ENCODE results near the gene MYO15A.

- TF ChIP-seq CTCF (conservative IDR thresholded peaks at IDR 0.05; ENCODE audit: low read depth in 2 of 2) (no peak), CREB1 (CRISPR knock-in tag; IDR thresholded peaks at IDR 0.05; ENCODE audit: low read depth) (no peak), POLR2AphosphoS5 (IDR thresholded peaks at IDR 0.05; ENCODE audit: low read depth) (no peak), EZH2phosphoT487 (IDR thresholded peaks at IDR 0.05; ENCODE audit: unreplicated experiment) (no peak), ETS1 (IDR thresholded peaks at IDR 0.05) (no peak), REST (IDR thresholded peaks at IDR 0.05; ENCODE audit: unreplicated experiment) (no peak), EZH2 (IDR thresholded peaks at IDR 0.05; ENCODE audit: low read depth, unreplicated experiment) (no peak)
These were observed 29.0 kb upstream of the MYO15A start for GRCh38 chr17:18079543-18079942.

Measured in GM23338 (cell line).